GM23248 (cell line): ENCODE data around the gene SERINC2.

ENCODE experiments used
- EZH2 ChIP-seq: fragments of 200-600 bp; sonication (generic); IDR thresholded peaks from 2 replicates; pipeline ENCODE4 v1.6.1; 2018; ENCODE audit warnings: antibody characterized with exemption, mild to moderate bottlenecking; ENCODE audit not compliant: insufficient read depth, poor library complexity, severe bottlenecking
- EZH2phosphoT487 ChIP-seq: fragments of 200-600 bp; sonication (generic); IDR thresholded peaks from 2 replicates; pipeline ENCODE4 v1.6.1; 2018; ENCODE audit warnings: antibody characterized with exemption, moderate library complexity, mild to moderate bottlenecking, low read depth; ENCODE audit not compliant: insufficient read depth

GRCh38 chr1:31397360-31398095 lies 15.5 kb upstream of the SERINC2 start:
- no peak for TF ChIP-seq EZH2
- TF ChIP-seq EZH2phosphoT487, result no peak
